EH (cell line): ENCODE results near the gene DNAJC22.
A peak's percentile ranks its signal among the peaks of the same experiment; 100 is the strongest.
"Not testable (repeated sequence)": the region's sequence is repeated elsewhere in the genome, so short reads cannot be mapped to it uniquely, and the experiment has no call there.

Source experiments
- DNase-seq: peaks from one replicate; pipeline ENCODE4 v3.0.0-alpha.2; 2015; ENCODE audit warnings: low read depth

Gene DNAJC22

GRCh38 chr12:49346659-49347310, at the start of gene DNAJC22:
TSS of gene DNAJC22 (plus strand) at chr12:49346888. CDS start at chr12:49348873, 1,985 bp downstream.
- peak; percentile 14 for DNase-seq

GRCh38 chr12:49297695-49298060, 49.0 kb upstream of the DNAJC22 start:
- DNase-seq, result no peak

GRCh38 chr12:49298160-49298559, 48.5 kb upstream of the DNAJC22 start:
- no peak for DNase-seq

- no peak for DNase-seq
Observed at GRCh38 chr12:49301760-49302159, 44.9 kb upstream of the DNAJC22 start.

GRCh38 chr12:49304161-49304560, 42.5 kb upstream of the DNAJC22 start:
- peak; percentile 57 for DNase-seq

- no peak for DNase-seq
Observed at GRCh38 chr12:49305762-49306510, 40.8 kb upstream of the DNAJC22 start.

- no peak for DNase-seq
Observed at GRCh38 chr12:49309386-49309785, 37.3 kb upstream of the DNAJC22 start.

- not testable (repeated sequence) for DNase-seq
Observed at GRCh38 chr12:49310451-49311000, 36.2 kb upstream of the DNAJC22 start.

GRCh38 chr12:49314811-49315210, 31.9 kb upstream of the DNAJC22 start:
- no peak for DNase-seq

GRCh38 chr12:49317118-49317517, 29.6 kb upstream of the DNAJC22 start:
- DNase-seq, result not testable (repeated sequence)

GRCh38 chr12:49320411-49321103, 26.1 kb upstream of the DNAJC22 start:
- DNase-seq, result not testable (repeated sequence)

- no peak for DNase-seq
Observed at GRCh38 chr12:49322367-49322707, 24.4 kb upstream of the DNAJC22 start.

- peak; percentile 99 for DNase-seq
Observed at GRCh38 chr12:49322708-49323523, 23.8 kb upstream of the DNAJC22 start, which contains the start of gene TROAP. TSS of gene TROAP (plus strand) at chr12:49323255. CDS start at chr12:49323609, 354 bp downstream.

GRCh38 chr12:49323524-49324097, 23.1 kb upstream of the DNAJC22 start:
- no peak for DNase-seq

- DNase-seq, result no peak
Observed at GRCh38 chr12:49325606-49326005, 21.1 kb upstream of the DNAJC22 start.

GRCh38 chr12:49327368-49327767, 19.3 kb upstream of the DNAJC22 start:
- no peak for DNase-seq

- DNase-seq, result no peak
Observed at GRCh38 chr12:49327887-49328286, 18.8 kb upstream of the DNAJC22 start.

GRCh38 chr12:49328816-49329215, 17.9 kb upstream of the DNAJC22 start:
- DNase-seq, result no peak

- no peak for DNase-seq
Observed at GRCh38 chr12:49330032-49330619, 16.6 kb upstream of the DNAJC22 start.

- no peak for DNase-seq
Observed at GRCh38 chr12:49330631-49331379, 15.9 kb upstream of the DNAJC22 start.
